NB4 (cell line): ENCODE results near the gene DYNC1I1.

Source experiments
- DNase-seq: peaks from one replicate; pipeline ENCODE4 v3.0.0; 2010; ENCODE audit warnings: low read depth
- H3K4me3 ChIP-seq: one replicate; pipeline ENCODE4 v1.5.1; 2011; ENCODE audit warnings: mild to moderate bottlenecking, low read depth, low read length, moderate library complexity
- CTCF ChIP-seq: IDR thresholded peaks from one replicate; pipeline ENCODE4 v1.5.1; 2012; ENCODE audit warnings: low read depth, low read length
- MAX ChIP-seq: IDR thresholded peaks from 2 replicates; pipeline ENCODE4 v1.6.1; 2011; ENCODE audit warnings: low read depth, low read length
- MYC ChIP-seq: IDR thresholded peaks from 2 replicates; pipeline ENCODE4 v1.6.1; 2011; ENCODE audit warnings: low read depth, low read length
- POLR2A ChIP-seq: IDR thresholded peaks from 2 replicates; pipeline ENCODE4 v1.6.1; 2011; ENCODE audit warnings: mild to moderate bottlenecking; ENCODE audit not compliant: insufficient read length; ENCODE audit errors: extremely low read depth

DYNC1I1 gene

GRCh38 chr7:96061844-96062243 is 289.5 kb downstream of the DYNC1I1 start:
- no peak overlapping the region for H3K4me3 ChIP-seq
- TF ChIP-seq POLR2A (no peak), CTCF (no peak), MAX (no peak), MYC (no peak)
- no peak for DNase-seq

- DNase-seq = no peak
- H3K4me3 ChIP-seq = no peak overlapping the region
- TF ChIP-seq POLR2A = no peak
- TF ChIP-seq MYC = no peak
- TF ChIP-seq CTCF = no peak
- no peak for TF ChIP-seq MAX
Observed at GRCh38 chr7:96067321-96067720, 295.0 kb downstream of the DYNC1I1 start.

GRCh38 chr7:96069401-96069800 is 297.0 kb downstream of the DYNC1I1 start:
- H3K4me3 ChIP-seq = no peak overlapping the region
- TF ChIP-seq POLR2A (no peak), CTCF (no peak), MYC (no peak), MAX (no peak)
- no peak for DNase-seq

- DNase-seq = no peak
- no peak for TF ChIP-seq POLR2A
- no peak for TF ChIP-seq CTCF
- TF ChIP-seq MYC = no peak
- TF ChIP-seq MAX = no peak
- no peak overlapping the region for H3K4me3 ChIP-seq
Observed at GRCh38 chr7:96074871-96075270, 302.5 kb downstream of the DYNC1I1 start.

GRCh38 chr7:96075510-96076349 is 303.4 kb downstream of the DYNC1I1 start:
- peak; percentile 46 for DNase-seq
- H3K4me3 ChIP-seq = no peak overlapping the region
- TF ChIP-seq POLR2A (no peak), CTCF (peak; percentile 82)

- no peak for DNase-seq
- TF ChIP-seq MAX (no peak), MYC (no peak), POLR2A (no peak), CTCF (no peak)
- no peak overlapping the region for H3K4me3 ChIP-seq
Observed at GRCh38 chr7:96076350-96076707, 304.0 kb downstream of the DYNC1I1 start.
